NCI-H1694 treated with DMSO at 0.1 percent for 48 hours (cell line): ENCODE measurements around the gene TMEM185B.
"Not testable (repeated sequence)": the region's sequence is repeated elsewhere in the genome, so short reads cannot be mapped to it uniquely, and the experiment has no call there.

Experiments
- DNase-seq: peaks from one replicate; lab custom pipeline; 2025; lab: John Stamatoyannopoulos, UW

Gene TMEM185B

GRCh38 chr2:120223034-120223912 is at the start of gene TMEM185B:
TMEM185B (minus strand) TSS chr2:120223400; CDS start chr2:120222976, 424 bp downstream.
- peak; percentile 64 for DNase-seq

- DNase-seq: no peak
Observed at GRCh38 chr2:120271711-120272379, 48.6 kb upstream of the TMEM185B start.

- DNase-seq: no peak
Observed at GRCh38 chr2:120269816-120270215, 46.6 kb upstream of the TMEM185B start.

GRCh38 chr2:120269076-120269744 is 46.0 kb upstream of the TMEM185B start:
- DNase-seq: no peak

- DNase-seq: no peak
Observed at GRCh38 chr2:120267348-120267747, 44.1 kb upstream of the TMEM185B start.

- no peak for DNase-seq
Observed at GRCh38 chr2:120265006-120265405, 41.8 kb upstream of the TMEM185B start.

GRCh38 chr2:120262761-120263428 is 39.7 kb upstream of the TMEM185B start:
- DNase-seq: no peak

GRCh38 chr2:120262150-120262549 is 39.0 kb upstream of the TMEM185B start:
- no peak for DNase-seq

- DNase-seq: no peak
Observed at GRCh38 chr2:120261387-120262006, 38.3 kb upstream of the TMEM185B start.

- DNase-seq: no peak
Observed at GRCh38 chr2:120260736-120261135, 37.5 kb upstream of the TMEM185B start.

- DNase-seq: not testable (repeated sequence)
Observed at GRCh38 chr2:120259939-120260338, 36.7 kb upstream of the TMEM185B start.

GRCh38 chr2:120258196-120258595 is 35.0 kb upstream of the TMEM185B start:
- no peak for DNase-seq

- DNase-seq: no peak
Observed at GRCh38 chr2:120257522-120257921, 34.3 kb upstream of the TMEM185B start.

- DNase-seq: no peak
Observed at GRCh38 chr2:120256651-120257000, 33.4 kb upstream of the TMEM185B start.

- no peak for DNase-seq
Observed at GRCh38 chr2:120255986-120256650, 32.9 kb upstream of the TMEM185B start.

- no peak for DNase-seq
Observed at GRCh38 chr2:120255071-120255470, 31.9 kb upstream of the TMEM185B start.

GRCh38 chr2:120254178-120254577 is 31.0 kb upstream of the TMEM185B start:
- no peak for DNase-seq

- no peak for DNase-seq
Observed at GRCh38 chr2:120253021-120253882, 30.1 kb upstream of the TMEM185B start.

- peak; percentile 90 for DNase-seq
Observed at GRCh38 chr2:120252225-120253020, 29.2 kb upstream of the TMEM185B start, which contains the start of gene RALB. RALB (plus strand) TSS chr2:120252852; CDS start chr2:120278665, 25,813 bp downstream.
